Kidney (tissue), 14 donors: ENCODE measurements around the gene NDEL1. TPM values are rescaled to one million over a fixed set of nuclear protein-coding genes. Genes with fewer than 3 reads are reported as not detected.

ENCODE experiments used
- DNase-seq, 5 donors: peaks; one replicate each; pipeline ENCODE4 v3.0.0-alpha.2; 2013 to 2020
- FAIRE-seq: peaks from 2 replicates; lab custom pipeline; 2012; peaks lifted over from hg19 to GRCh38; lab: Jason Lieb, UNC
- H3K27ac ChIP-seq, 2 donors: one replicate each; pipeline ENCODE4 v1.7.0; 2013; ENCODE audit warnings: low read depth in 2 of 2, low read length in 2 of 2, inconsistent platforms in 1 of 2
- H3K27me3 ChIP-seq: one replicate; pipeline ENCODE4 v1.7.1; 2013; ENCODE audit warnings: low read length, inconsistent platforms; ENCODE audit not compliant: control insufficient read depth, insufficient read depth
- H3K36me3 ChIP-seq, 3 donors: one replicate each; pipeline versions ENCODE4 v1.7.0 to v1.7.1; 2013; ENCODE audit warnings: low read length in 3 of 3, control low read depth in 1 of 3, inconsistent platforms in 1 of 3; ENCODE audit not compliant: insufficient read depth in 3 of 3, control insufficient read depth in 2 of 3
- H3K4me1 ChIP-seq, 3 donors: one replicate each; pipeline versions ENCODE4 v1.7.0 to v1.7.1; 2013; ENCODE audit warnings: low read length in 3 of 3, inconsistent platforms in 1 of 3, low read depth in 1 of 3; ENCODE audit not compliant: control insufficient read depth in 2 of 3, insufficient read depth in 2 of 3
- H3K4me3 ChIP-seq, 3 donors: one replicate each; pipeline versions ENCODE4 v1.7.0 to v1.8.1; 2013; ENCODE audit warnings: low read length in 3 of 3, control low read depth in 1 of 3, inconsistent platforms in 1 of 3
- H3K9ac ChIP-seq, 3 donors: one replicate each; pipeline versions ENCODE4 v1.7.0 to v1.7.1; 2013; ENCODE audit warnings: low read length in 3 of 3, control low read depth in 1 of 3, inconsistent platforms in 1 of 3
- H3K9me3 ChIP-seq, 3 donors: one replicate each; pipeline versions ENCODE4 v1.7.0 to v1.7.1; 2013; ENCODE audit warnings: low read length in 3 of 3, control low read depth in 1 of 3, inconsistent platforms in 1 of 3; ENCODE audit not compliant: control insufficient read depth in 2 of 3, insufficient read depth in 1 of 3
- intact Hi-C: fragments of 100-400 bp; cut with DNase I; formaldehyde crosslinking; loops from one replicate; pipeline ENCODE4 v1.11.1; 2022
- polyA plus RNA-seq: library from polyadenylated mRNA; stranded (reverse); fragments of 350-450 nt; fragmentation: Illumina TruSeq; extraction: RNeasy Lipid Tissue Mini Kit (QIAGEN cat#74804); gene quantifications from one replicate; pipeline ENCODE4 v1.2.3, GENCODE V29; 2014; ENCODE audit warnings: low read depth, low replicate concordance; ENCODE audit not compliant: insufficient read depth
- total RNA-seq: library from RNA; stranded (reverse); fragmentation: NEBNext Ultra II Directional; extraction: Animal tissue kit (Norgen Biotek cat#: 25700); gene quantifications from one replicate; pipeline ENCODE4 v1.2.1, GENCODE V29; 2021
- TF ChIP-seq, protein P1 (sequence below): IDR thresholded peaks from 3 replicates; pipeline ENCODE4 v1.5.1; 2012; ENCODE audit warnings: mild to moderate bottlenecking, moderate library complexity, borderline replicate concordance; ENCODE audit not compliant: insufficient read depth; ENCODE audit errors: extremely low read depth
- donor health status: control.
- donor health status: control.
- donor health status: control.
- donor health status: control.
- donor health status: control.
- donor health status: DM: yes; HTN: yes; CAD: no.
- donor health status: Normal renal cell carcinoma (clear cell type).

Gene NDEL1
- total and polyA plus RNA-seq, 2 donors from 2014 or later = 17.9 to 66.1 TPM

- Histone ChIP-seq H3K4me1 (no peaks in the 10 kb centered on the region), H3K27ac (no peak overlapping the region), H3K36me3 (no peaks in the 10 kb centered on the region), H3K9me3 (no peaks in the 10 kb centered on the region), H3K4me3 (no peak overlapping the region), H3K9ac (no peak overlapping the region), H3K27me3 (no peaks in the 10 kb centered on the region)
- FAIRE-seq = no peak
- intact Hi-C loops = no loop called here
- TF ChIP-seq, protein P1, sequence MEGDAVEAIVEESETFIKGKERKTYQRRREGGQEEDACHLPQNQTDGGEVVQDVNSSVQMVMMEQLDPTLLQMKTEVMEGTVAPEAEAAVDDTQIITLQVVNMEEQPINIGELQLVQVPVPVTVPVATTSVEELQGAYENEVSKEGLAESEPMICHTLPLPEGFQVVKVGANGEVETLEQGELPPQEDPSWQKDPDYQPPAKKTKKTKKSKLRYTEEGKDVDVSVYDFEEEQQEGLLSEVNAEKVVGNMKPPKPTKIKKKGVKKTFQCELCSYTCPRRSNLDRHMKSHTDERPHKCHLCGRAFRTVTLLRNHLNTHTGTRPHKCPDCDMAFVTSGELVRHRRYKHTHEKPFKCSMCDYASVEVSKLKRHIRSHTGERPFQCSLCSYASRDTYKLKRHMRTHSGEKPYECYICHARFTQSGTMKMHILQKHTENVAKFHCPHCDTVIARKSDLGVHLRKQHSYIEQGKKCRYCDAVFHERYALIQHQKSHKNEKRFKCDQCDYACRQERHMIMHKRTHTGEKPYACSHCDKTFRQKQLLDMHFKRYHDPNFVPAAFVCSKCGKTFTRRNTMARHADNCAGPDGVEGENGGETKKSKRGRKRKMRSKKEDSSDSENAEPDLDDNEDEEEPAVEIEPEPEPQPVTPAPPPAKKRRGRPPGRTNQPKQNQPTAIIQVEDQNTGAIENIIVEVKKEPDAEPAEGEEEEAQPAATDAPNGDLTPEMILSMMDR = no peak
- DNase-seq = no peak
These were observed 36.7 kb upstream of the NDEL1 start for GRCh38 chr17:8398980-8399379.

- Histone ChIP-seq H3K27ac (no peak overlapping the region), H3K9ac (no peak overlapping the region), H3K9me3 (no peaks in the 10 kb centered on the region), H3K36me3 (no peaks in the 10 kb centered on the region), H3K4me1 (no peaks in the 10 kb centered on the region), H3K27me3 (no peaks in the 10 kb centered on the region), H3K4me3 (no peak overlapping the region)
- intact Hi-C loops = no loop called here
- no peak for DNase-seq
- TF ChIP-seq, protein P1 = no peak
- FAIRE-seq = no peak
These were observed 34.6 kb upstream of the NDEL1 start for GRCh38 chr17:8401107-8401506.

DNA sequence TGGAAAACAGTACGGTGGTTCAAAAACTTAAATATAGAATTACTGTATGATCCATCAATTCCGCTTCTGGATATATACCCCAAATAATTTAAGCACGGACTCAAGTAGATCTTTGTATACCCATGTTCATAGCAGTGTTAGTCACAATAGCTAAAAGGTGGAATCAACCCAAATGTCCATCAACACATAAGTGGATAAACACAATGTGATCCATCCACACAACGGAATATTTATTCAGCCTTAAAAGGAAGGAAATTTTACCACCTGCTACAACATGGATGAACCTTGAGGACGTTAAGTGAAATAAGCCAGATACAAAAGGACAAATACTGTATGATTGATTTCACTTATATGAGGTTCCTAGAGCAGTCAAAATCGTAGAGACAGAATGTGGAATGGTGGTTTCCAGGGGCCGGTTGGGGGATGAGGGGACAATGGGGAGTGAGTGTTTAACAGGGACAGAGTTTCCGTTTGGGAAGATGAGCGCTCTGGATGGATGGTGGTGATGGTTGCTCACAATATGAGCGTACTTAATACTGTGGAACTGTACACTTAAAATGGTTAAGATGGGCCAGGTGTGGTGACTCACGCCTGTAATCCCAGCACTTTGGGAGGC, 32.7 kb upstream of the NDEL1 start:
- no peak for DNase-seq
- H3K9me3 ChIP-seq = no peaks in the 10 kb centered on the region
- no peak overlapping the region for H3K4me3 ChIP-seq
- no peaks in the 10 kb centered on the region for H3K27me3 ChIP-seq
- H3K4me1 ChIP-seq = no peaks in the 10 kb centered on the region
- no peak overlapping the region for H3K27ac ChIP-seq
- FAIRE-seq = no peak
- no peak overlapping the region for H3K9ac ChIP-seq
- intact Hi-C loops = no loop called here
- H3K36me3 ChIP-seq = no peaks in the 10 kb centered on the region
- TF ChIP-seq, protein P1 = no peak
